ENCODE data around the gene HAND2. TPM values are rescaled to one million over a fixed set of nuclear protein-coding genes. Genes with fewer than 3 reads are reported as not detected.

The HAND2 gene
- total RNA-seq, 2 experiments from 2014 or later: not detected

GRCh38 chr4:173524218-173525117 lies 5.6 kb downstream of the HAND2 start:
- POLR2A ChIA-PET: interaction anchor here (0.9 kb wide), 1 partner anchor 9 kb away, joined by 3 read pairs; no protein-coding TSS in a partner anchor

GRCh38 chr4:173522951-173523395 lies 7.1 kb downstream of the HAND2 start:
- Mint-ChIP-seq H3K36me3 (ENCODE audit: low read depth) (peaks cover 10% of the 10 kb centered on the region), H3K9me3 (peaks cover 1% of the 10 kb centered on the region), H3K4me3 (peak overlapping the region; percentile 8), H3K27ac (no peak overlapping the region), H3K4me1 (ENCODE audit: low read depth) (peaks cover 10% of the 10 kb centered on the region), H3K27me3 (peaks cover 93% of the 10 kb centered on the region)
- POLR2A ChIA-PET: no interaction called here
- DNase-seq (no peak), ATAC-seq (no peak)
- intact Hi-C loops (cut with micrococcal nuclease): no loop called here
- no peak for TF ChIP-seq CTCF (IDR thresholded peaks at IDR 0.05)
- CTCF ChIA-PET: interaction anchor here (1.1 kb wide), 1 partner anchor 13 kb away, joined by 4 read pairs; no protein-coding TSS in a partner anchor

More at GRCh38 chr4:173524218-173525117, 5.6 kb downstream of the HAND2 start:
- Mint-ChIP-seq H3K9me3 (peaks cover 1% of the 10 kb centered on the region), H3K36me3 (ENCODE audit: low read depth) (peaks cover 11% of the 10 kb centered on the region), H3K4me3 (no peak overlapping the region), H3K27me3 (peaks cover 89% of the 10 kb centered on the region), H3K4me1 (ENCODE audit: low read depth) (peaks cover 9% of the 10 kb centered on the region), H3K27ac (no peak overlapping the region)
- CTCF ChIA-PET: interaction anchor here (1.1 kb wide), 1 partner anchor 15 kb away, joined by 4 read pairs; no protein-coding TSS in a partner anchor
- intact Hi-C loops (cut with micrococcal nuclease): loop anchor here (5.0 kb wide), 1 partner anchor 693 kb away; no protein-coding TSS in a partner anchor
- DNase-seq (no peak), ATAC-seq (no peak)
- no peak for TF ChIP-seq CTCF (IDR thresholded peaks at IDR 0.05)

GRCh38 chr4:173522160-173522950 lies 7.7 kb downstream of the HAND2 start:
- H3K27ac Mint-ChIP-seq: no peak overlapping the region
- ChIA-PET POLR2A (interaction anchor here (0.9 kb wide), 1 partner anchor 35 kb away, joined by 4 read pairs; no protein-coding TSS in a partner anchor), CTCF (no interaction called here)
- peaks cover 10% of the 10 kb centered on the region for H3K36me3 Mint-ChIP-seq (ENCODE audit: low read depth)
- peaks cover 10% of the 10 kb centered on the region for H3K4me1 Mint-ChIP-seq (ENCODE audit: low read depth)
- TF ChIP-seq CTCF (IDR thresholded peaks at IDR 0.05): no peak
- intact Hi-C loops (cut with micrococcal nuclease): no loop called here
- peaks cover 1% of the 10 kb centered on the region for H3K9me3 Mint-ChIP-seq
- H3K4me3 Mint-ChIP-seq: peak overlapping the region; percentile 8
- no peak for DNase-seq
- H3K27me3 Mint-ChIP-seq: peaks cover 93% of the 10 kb centered on the region
- no peak for ATAC-seq

- Mint-ChIP-seq H3K4me3 (no peak overlapping the region), H3K4me1 (ENCODE audit: low read depth) (peaks cover 12% of the 10 kb centered on the region), H3K36me3 (ENCODE audit: low read depth) (peaks cover 11% of the 10 kb centered on the region), H3K9me3 (peaks cover 1% of the 10 kb centered on the region), H3K27ac (no peak overlapping the region), H3K27me3 (peaks cover 93% of the 10 kb centered on the region)
- DNase-seq: no peak
- ChIA-PET CTCF (no interaction called here), POLR2A (interaction anchor here (0.9 kb wide), 1 partner anchor 34 kb away, joined by 4 read pairs; no protein-coding TSS in a partner anchor)
- TF ChIP-seq CTCF (IDR thresholded peaks at IDR 0.05): no peak
- no peak for ATAC-seq
- intact Hi-C loops (cut with micrococcal nuclease): no loop called here
Measured at GRCh38 chr4:173521467-173522159, 8.4 kb downstream of the HAND2 start.
